IMR-90 (cell line): ENCODE data around the gene TM4SF18. TPM values are rescaled to one million over a fixed set of nuclear protein-coding genes. Genes with fewer than 3 reads are reported as not detected.

Experiments used
- ATAC-seq: fragments of 200-7000 bp; cut with Tn5 transposase; 2 replicates; pipeline ENCODE4 v1.9.1; 2020; ENCODE audit warnings: low read depth, mild to moderate bottlenecking, moderate library complexity
- BruUV-seq: library from RNA; stranded (reverse); fragments of 400-500 nt; replicated peaks from 2 replicates; lab custom pipeline; 2021; lab: Mats Ljungman, UMichigan
- CTCF ChIA-PET: fragments of 300-600 bp; formaldehyde crosslinking; extraction: SDS; loops from one replicate; lab custom pipeline; 2021; ENCODE audit warnings: antibody characterized with exemption; lab: Yijun Ruan, JAX
- POLR2A ChIA-PET: fragments of 300-600 bp; sonication (Branson Sonifier 250); formaldehyde crosslinking; loops from one replicate; lab custom pipeline; 2022; ENCODE audit warnings: antibody characterized with exemption; ENCODE audit not compliant: unreplicated experiment; lab: Charles Lee
- DNase-seq: peaks from one replicate; pipeline ENCODE4 v3.0.0; 2013
- H2AFZ ChIP-seq: replicated peaks from 2 replicates; pipeline ENCODE3; 2013; ENCODE audit warnings: low read length, mild to moderate bottlenecking; ENCODE audit not compliant: poor library complexity
- H2AK5ac ChIP-seq: 2 replicates; pipeline ENCODE4 v1.6.1; 2013; ENCODE audit warnings: low read depth, low read length, inconsistent platforms
- H2AK9ac ChIP-seq: replicated peaks from 2 replicates; pipeline ENCODE3; 2013; ENCODE audit warnings: mild to moderate bottlenecking, low read depth, low read length, moderate library complexity; ENCODE audit not compliant: poor library complexity
- H2BK120ac ChIP-seq: 2 replicates; pipeline ENCODE4 v1.6.1; 2013; ENCODE audit warnings: low read depth, low read length, inconsistent platforms
- H2BK15ac ChIP-seq: 3 replicates; pipeline ENCODE4 v1.6.1; 2013; ENCODE audit warnings: low read depth, low read length, inconsistent platforms
- H2BK20ac ChIP-seq: 2 replicates; pipeline ENCODE4 v1.6.1; 2013; ENCODE audit warnings: low read depth, mild to moderate bottlenecking, inconsistent platforms, low read length, moderate library complexity
- H2BK5ac ChIP-seq: 2 replicates; pipeline ENCODE4 v1.6.1; 2013; ENCODE audit warnings: mild to moderate bottlenecking, low read depth, low read length, inconsistent platforms; ENCODE audit not compliant: poor library complexity, severe bottlenecking
- H3K14ac ChIP-seq: replicated peaks from 2 replicates; pipeline ENCODE4 v1.6.1; 2013; ENCODE audit warnings: low read depth, low read length, inconsistent platforms
- H3K18ac ChIP-seq: 2 replicates; pipeline ENCODE4 v1.6.1; 2013; ENCODE audit warnings: low read depth, low read length, control low read depth
- H3K23ac ChIP-seq: 2 replicates; pipeline ENCODE4 v1.6.1; 2013; ENCODE audit warnings: low read depth, low read length, inconsistent platforms
- H3K27ac ChIP-seq: 2 replicates; pipeline ENCODE4 v1.5.1; 2013; ENCODE audit warnings: mild to moderate bottlenecking, control low read depth, low read length; ENCODE audit not compliant: insufficient read depth
- H3K27me3 ChIP-seq: 2 replicates; pipeline ENCODE4 v1.6.1; 2013; ENCODE audit warnings: low read length; ENCODE audit not compliant: control insufficient read depth, insufficient read depth
- H3K36me3 ChIP-seq: 2 replicates; pipeline ENCODE4 v1.6.1; 2013; ENCODE audit warnings: low read length, mixed read lengths; ENCODE audit not compliant: control insufficient read depth, insufficient read depth
- H3K4ac ChIP-seq: 2 replicates; pipeline ENCODE4 v1.6.1; 2013; ENCODE audit warnings: low read depth, low read length, inconsistent platforms
- H3K4me1 ChIP-seq: 2 replicates; pipeline ENCODE4 v1.6.1; 2013; ENCODE audit warnings: low read length, mixed read lengths; ENCODE audit not compliant: control insufficient read depth, insufficient read depth
- H3K4me2 ChIP-seq: 2 replicates; pipeline ENCODE4 v1.6.1; 2013; ENCODE audit warnings: low read depth, mild to moderate bottlenecking, control low read depth, low read length, moderate library complexity
- H3K4me3 ChIP-seq: 2 replicates; pipeline ENCODE4 v1.5.1; 2013; ENCODE audit warnings: low read depth, mild to moderate bottlenecking, control low read depth, low read length, moderate library complexity; ENCODE audit not compliant: insufficient read depth
- H3K56ac ChIP-seq: 2 replicates; pipeline ENCODE4 v1.6.1; 2013; ENCODE audit warnings: low read length, inconsistent platforms; ENCODE audit not compliant: insufficient read depth; ENCODE audit errors: extremely low read depth
- H3K79me1 ChIP-seq, 2 experiments: 2 replicates each; pipeline ENCODE4 v1.6.1; 2013; ENCODE audit warnings: low read length in 2 of 2, inconsistent platforms in 1 of 2, low read depth in 1 of 2
- H3K9ac ChIP-seq: 2 replicates; pipeline ENCODE4 v1.6.1; 2013; ENCODE audit warnings: low read depth, low read length, control low read depth
- H3K9me1 ChIP-seq: 2 replicates; pipeline ENCODE4 v1.6.1; 2013; ENCODE audit warnings: low read length, inconsistent platforms; ENCODE audit not compliant: insufficient read depth
- H3K9me3 ChIP-seq: 2 replicates; pipeline ENCODE4 v1.6.1; 2013; ENCODE audit warnings: low read length; ENCODE audit not compliant: control insufficient read depth, insufficient read depth
- H4K20me1 ChIP-seq: 2 replicates; pipeline ENCODE4 v1.6.1; 2013; ENCODE audit warnings: low read length, inconsistent platforms; ENCODE audit not compliant: insufficient read depth
- H4K5ac ChIP-seq: 2 replicates; pipeline ENCODE4 v1.6.1; 2013; ENCODE audit warnings: mild to moderate bottlenecking, low read depth, low read length, control low read depth
- H4K8ac ChIP-seq, 2 experiments: 2 replicates each; pipeline ENCODE4 v1.6.1; 2013; ENCODE audit warnings: low read depth in 2 of 2, low read length in 2 of 2, control low read depth in 1 of 2, inconsistent platforms in 1 of 2
- H4K91ac ChIP-seq: 2 replicates; pipeline ENCODE4 v1.6.1; 2013; ENCODE audit warnings: low read depth, low read length, inconsistent platforms; ENCODE audit not compliant: insufficient read depth
- MAFK ChIP-seq: IDR thresholded peaks from 2 replicates; pipeline ENCODE4 v1.6.1; 2012; ENCODE audit warnings: low read depth, low read length, improper control_type of control experiment
- MAZ ChIP-seq: IDR thresholded peaks from 2 replicates; pipeline ENCODE4 v1.6.1; 2012; ENCODE audit warnings: low read depth, mild to moderate bottlenecking, low read length, improper control_type of control experiment, moderate library complexity, borderline replicate concordance
- MXI1 ChIP-seq: IDR thresholded peaks from 2 replicates; pipeline ENCODE4 v1.6.1; 2012; ENCODE audit warnings: low read depth, mild to moderate bottlenecking, low read length, moderate library complexity, borderline replicate concordance
- RCOR1 ChIP-seq: IDR thresholded peaks from 2 replicates; pipeline ENCODE4 v1.6.1; 2012; ENCODE audit warnings: mild to moderate bottlenecking, low read length, improper control_type of control experiment; ENCODE audit not compliant: insufficient replicate concordance
- SMC3 ChIP-seq: fragments of 150-350 bp; IDR thresholded peaks from 2 replicates; pipeline ENCODE4 v1.6.1; 2016; ENCODE audit warnings: low read depth, mild to moderate bottlenecking, antibody characterized with exemption, low read length, moderate library complexity
- WGBS, 2 experiments: methylation state at CpG; one replicate each; pipeline versions ENCODE4 v1.1.5 to v1.1.7; 2013; ENCODE audit warnings: missing lambda C conversion rate in 2 of 2; ENCODE audit not compliant: insufficient read length in 1 of 2; ENCODE audit errors: extremely low coverage in 2 of 2; 5-methylcytosine and 5-hydroxymethylcytosine counted together
- dilution Hi-C: fragments of 300-500 bp; cut with HindIII; formaldehyde crosslinking; loops from one replicate; pipeline ENCODE4 v1.14.3; 2018; ENCODE audit warnings: low sequenced_read_pairs; ENCODE audit not compliant: unreplicated experiment
- in situ Hi-C: fragments of 300-500 bp; cut with MboI; formaldehyde crosslinking; loops from 3 replicates; pipeline ENCODE4 v1.14.3; 2019; ENCODE audit warnings: low sequenced_read_pairs, inconsistent platforms, mixed read lengths
- intact Hi-C: fragments of 100-400 bp; cut with micrococcal nuclease; formaldehyde crosslinking; loops from 2 replicates; pipeline ENCODE4 v1.10.0; 2022
- polyA plus RNA-seq, 3 experiments: library from polyadenylated mRNA; depleted of rRNA; stranded (reverse); fragments of >200 nt; gene quantifications; 2 replicates each; pipeline ENCODE4 v1.2.3, GENCODE V29; 2012; ENCODE audit warnings: low replicate concordance in 1 of 3
- total RNA-seq: library from RNA; depleted of rRNA; stranded (reverse); fragments of >200 nt; gene quantifications from 2 replicates; pipeline ENCODE4 v1.2.3, GENCODE V29; 2012

Gene TM4SF18
- total and polyA plus RNA-seq, 2 of the 4 experiments (the other 2 are of a cell fraction) = under 0.01 TPM; not detected in 1

DNA sequence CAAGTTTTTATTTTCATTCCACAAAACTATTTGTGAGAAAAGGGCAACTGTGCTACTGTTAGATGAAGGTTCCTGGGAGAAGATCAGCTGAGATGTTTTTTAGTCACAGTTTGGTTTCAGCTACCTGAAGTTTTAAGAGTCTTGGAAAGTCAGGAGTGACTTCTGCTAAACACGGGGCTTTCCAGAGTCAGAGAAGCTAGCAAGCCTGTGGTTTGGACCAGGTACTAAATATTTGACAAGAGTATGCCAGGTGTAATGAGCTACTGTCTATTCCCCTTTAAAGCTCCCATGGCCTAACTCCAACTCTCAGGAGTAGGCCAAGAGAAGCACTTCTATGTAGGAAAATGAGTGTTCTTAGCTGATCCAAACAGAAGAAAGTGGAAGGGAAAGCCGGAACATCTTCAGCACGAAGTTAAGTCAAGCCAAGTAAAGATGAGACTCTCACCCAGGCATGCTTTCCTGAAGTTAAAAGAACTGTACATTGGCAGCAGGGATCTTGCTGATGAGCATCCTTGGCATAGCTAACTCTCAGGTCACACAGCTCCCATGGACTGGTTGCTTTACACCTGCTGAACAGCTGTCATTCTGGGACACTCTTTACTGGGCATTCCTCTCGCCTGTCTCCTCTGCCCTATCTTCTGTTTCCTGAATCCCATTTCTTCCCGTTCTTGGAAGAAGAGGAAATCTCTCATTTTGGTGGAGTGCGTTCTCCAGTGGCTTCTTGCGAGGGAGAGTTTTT lies 22.5 kb downstream of the TM4SF18 start:
- dilution Hi-C loops (no loop called here), in situ Hi-C loops (no loop called here), intact Hi-C loops (no loop called here)
- no peak overlapping the region for H3K4me2 ChIP-seq
- no peak overlapping the region for H3K4ac ChIP-seq
- no peak overlapping the region for H2AK9ac ChIP-seq
- peaks cover 11% of the 10 kb centered on the region for H3K4me1 ChIP-seq
- DNase-seq = no peak
- CTCF ChIA-PET = interaction anchor here (1.5 kb wide), 1 partner anchor 10 kb away, joined by 4 read pairs; no protein-coding TSS in a partner anchor
- no peak overlapping the region for H2BK120ac ChIP-seq
- H4K5ac ChIP-seq = no peak overlapping the region
- H2AFZ ChIP-seq = no peak overlapping the region
- no peaks in the 10 kb centered on the region for H3K79me1 ChIP-seq
- no TSS peak for BruUV-seq
- H3K9ac ChIP-seq = no peak overlapping the region
- H3K14ac ChIP-seq = no peak overlapping the region
- H3K9me1 ChIP-seq = peaks cover 2% of the 10 kb centered on the region; the same call in 1 of the 2 replicates
- no peaks in the 10 kb centered on the region for H3K36me3 ChIP-seq
- no peak overlapping the region for H4K8ac ChIP-seq
- no peak overlapping the region for H2BK5ac ChIP-seq
- no CpG with 5 or more reads among the region's 7 CpGs for WGBS, 2 experiments
- no peak for ATAC-seq
- no peak for TF ChIP-seq SMC3
- no peak for TF ChIP-seq RCOR1
- TF ChIP-seq MAFK = no peak
- TF ChIP-seq MXI1 = no peak
- TF ChIP-seq MAZ = no peak
- H3K56ac ChIP-seq = no peak overlapping the region
- no peak overlapping the region for H2BK15ac ChIP-seq
- H4K91ac ChIP-seq = no peak overlapping the region; the same call in 1 of the 2 replicates
- H3K9me3 ChIP-seq = no peaks in the 10 kb centered on the region
- H2AK5ac ChIP-seq = peak overlapping the region; percentile 1; the same call in 1 of the 2 replicates
- H3K27ac ChIP-seq = no peak overlapping the region
- H4K20me1 ChIP-seq = no peaks in the 10 kb centered on the region
- H2BK20ac ChIP-seq = peak overlapping the region; percentile 67; the same call in 1 of the 2 replicates
- H3K4me3 ChIP-seq = no peak overlapping the region
- H3K23ac ChIP-seq = no peak overlapping the region
- POLR2A ChIA-PET = no interaction called here
- H3K18ac ChIP-seq = no peak overlapping the region
- H3K27me3 ChIP-seq = no peaks in the 10 kb centered on the region
